22Rv1 (cell line): Measurements from ENCODE around the gene ZCWPW1.
"Not testable (repeated sequence)": the region's sequence is repeated elsewhere in the genome, so short reads cannot be mapped to it uniquely, and the experiment has no call there.

Experiments used
- H3K27ac ChIP-seq: fragments of 450-650 bp; 2 replicates; pipeline ENCODE4 v1.5.1; 2017
- ZFX ChIP-seq: fragments of 450-650 bp; IDR thresholded peaks from 2 replicates; pipeline ENCODE4 v1.6.1; 2017; ENCODE audit warnings: antibody characterized with exemption, borderline replicate concordance
- TF ChIP-seq, protein P1 (sequence below): fragments of 450-650 bp; IDR thresholded peaks from 2 replicates; pipeline ENCODE4 v1.5.1; 2017; ENCODE audit warnings: mild to moderate bottlenecking

ZCWPW1 gene

DNA sequence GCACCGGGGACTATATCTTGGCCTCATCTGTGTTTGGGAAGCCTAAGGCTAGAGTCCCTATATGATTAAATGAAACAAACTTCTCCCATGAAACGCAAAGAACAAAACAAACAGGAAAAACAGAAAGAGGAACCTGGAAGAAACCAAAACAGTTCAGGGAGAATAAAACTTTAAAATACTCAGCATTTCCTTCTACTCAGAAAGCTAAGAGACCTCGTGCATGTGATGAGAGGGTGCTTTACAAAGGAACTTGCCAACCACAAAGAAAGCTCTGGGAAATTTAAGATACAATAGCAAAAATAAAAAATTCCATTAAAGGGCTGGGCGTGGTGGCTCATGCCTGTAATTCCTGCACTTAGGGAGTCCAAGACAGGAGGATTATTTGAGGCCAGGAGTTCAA, 48.3 kb downstream of the ZCWPW1 start:
- H3K27ac ChIP-seq = no peak overlapping the region

DNA sequence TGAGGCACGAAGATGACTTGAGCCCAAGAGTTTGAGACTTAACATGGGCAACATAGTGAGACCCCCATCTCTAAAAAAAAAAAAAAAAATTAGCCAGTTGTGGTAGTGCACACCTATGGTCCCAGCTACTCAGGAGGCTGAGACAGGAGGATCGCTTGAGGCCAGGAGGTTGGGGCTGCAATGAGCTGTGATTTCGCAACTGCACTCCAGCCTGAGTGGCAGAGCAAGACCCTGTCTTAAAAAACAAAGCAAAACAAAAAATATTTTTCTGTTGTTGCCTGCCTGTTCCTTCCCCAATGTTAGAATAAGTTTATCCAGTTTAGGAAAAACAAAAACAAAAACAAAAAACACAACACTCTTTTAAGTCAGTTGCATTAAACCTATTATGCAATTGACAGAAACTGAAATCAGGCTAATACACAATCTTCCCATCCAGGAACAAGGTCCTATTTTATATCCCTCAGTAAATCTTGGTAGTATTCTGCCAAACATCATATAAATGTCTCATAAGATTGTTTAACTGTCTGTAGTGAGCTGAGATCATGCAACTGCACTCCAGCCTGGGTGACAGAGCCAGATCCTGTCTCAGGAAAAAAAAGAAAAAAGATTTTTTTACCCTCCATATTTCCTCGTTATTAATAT, 50.3 kb downstream of the ZCWPW1 start:
- TF ChIP-seq ZFX = no peak
- TF ChIP-seq, protein P1, sequence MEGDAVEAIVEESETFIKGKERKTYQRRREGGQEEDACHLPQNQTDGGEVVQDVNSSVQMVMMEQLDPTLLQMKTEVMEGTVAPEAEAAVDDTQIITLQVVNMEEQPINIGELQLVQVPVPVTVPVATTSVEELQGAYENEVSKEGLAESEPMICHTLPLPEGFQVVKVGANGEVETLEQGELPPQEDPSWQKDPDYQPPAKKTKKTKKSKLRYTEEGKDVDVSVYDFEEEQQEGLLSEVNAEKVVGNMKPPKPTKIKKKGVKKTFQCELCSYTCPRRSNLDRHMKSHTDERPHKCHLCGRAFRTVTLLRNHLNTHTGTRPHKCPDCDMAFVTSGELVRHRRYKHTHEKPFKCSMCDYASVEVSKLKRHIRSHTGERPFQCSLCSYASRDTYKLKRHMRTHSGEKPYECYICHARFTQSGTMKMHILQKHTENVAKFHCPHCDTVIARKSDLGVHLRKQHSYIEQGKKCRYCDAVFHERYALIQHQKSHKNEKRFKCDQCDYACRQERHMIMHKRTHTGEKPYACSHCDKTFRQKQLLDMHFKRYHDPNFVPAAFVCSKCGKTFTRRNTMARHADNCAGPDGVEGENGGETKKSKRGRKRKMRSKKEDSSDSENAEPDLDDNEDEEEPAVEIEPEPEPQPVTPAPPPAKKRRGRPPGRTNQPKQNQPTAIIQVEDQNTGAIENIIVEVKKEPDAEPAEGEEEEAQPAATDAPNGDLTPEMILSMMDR = no peak
- no peak overlapping the region for H3K27ac ChIP-seq

More for the DNA sequence above, 48.3 kb downstream of the ZCWPW1 start:
- TF ChIP-seq, protein P1 = no peak
- no peak for TF ChIP-seq ZFX

DNA sequence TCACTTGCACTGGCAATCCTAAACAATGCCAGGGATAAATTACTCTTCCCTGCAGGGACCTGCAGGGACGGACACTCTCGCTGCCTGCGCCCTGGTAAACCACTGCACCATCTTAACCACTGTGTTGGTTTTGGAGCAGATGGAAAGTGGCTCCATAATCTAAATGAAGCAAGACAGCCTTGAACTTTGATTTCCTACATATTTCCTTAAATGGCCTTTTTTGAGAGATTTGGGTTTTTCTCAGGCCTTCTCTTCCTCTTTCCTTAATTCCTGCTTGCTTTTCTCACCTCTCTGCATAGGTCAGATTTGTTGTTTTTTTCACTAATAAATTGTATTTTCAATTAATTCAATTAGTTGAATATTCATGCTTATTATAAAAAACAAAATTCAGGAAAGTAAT, 52.4 kb downstream of the ZCWPW1 start:
- H3K27ac ChIP-seq = no peak overlapping the region
- TF ChIP-seq, protein P1 = no peak
- TF ChIP-seq ZFX = no peak

DNA sequence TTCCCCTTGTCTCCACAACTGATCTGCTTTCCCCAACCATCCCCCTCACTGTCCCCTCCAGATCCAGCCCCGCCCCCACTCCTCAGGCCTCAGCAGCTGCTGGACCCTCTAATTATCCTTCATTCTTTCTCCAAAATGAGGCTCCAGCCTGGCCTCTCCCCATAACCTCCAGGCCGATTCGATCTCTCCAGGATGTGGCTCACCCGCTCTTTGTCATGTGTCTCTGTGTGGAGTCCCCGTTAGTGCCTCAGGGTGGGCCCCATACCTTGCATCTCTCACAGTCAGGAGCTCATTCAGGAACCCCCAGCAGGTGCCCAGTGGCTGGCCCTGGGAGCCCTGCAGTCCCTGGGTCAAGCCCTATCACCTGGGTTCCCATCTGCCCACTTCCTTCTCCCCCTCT, 53.9 kb downstream of the ZCWPW1 start:
- no peak overlapping the region for H3K27ac ChIP-seq
- TF ChIP-seq ZFX = no peak
- TF ChIP-seq, protein P1 = no peak

DNA sequence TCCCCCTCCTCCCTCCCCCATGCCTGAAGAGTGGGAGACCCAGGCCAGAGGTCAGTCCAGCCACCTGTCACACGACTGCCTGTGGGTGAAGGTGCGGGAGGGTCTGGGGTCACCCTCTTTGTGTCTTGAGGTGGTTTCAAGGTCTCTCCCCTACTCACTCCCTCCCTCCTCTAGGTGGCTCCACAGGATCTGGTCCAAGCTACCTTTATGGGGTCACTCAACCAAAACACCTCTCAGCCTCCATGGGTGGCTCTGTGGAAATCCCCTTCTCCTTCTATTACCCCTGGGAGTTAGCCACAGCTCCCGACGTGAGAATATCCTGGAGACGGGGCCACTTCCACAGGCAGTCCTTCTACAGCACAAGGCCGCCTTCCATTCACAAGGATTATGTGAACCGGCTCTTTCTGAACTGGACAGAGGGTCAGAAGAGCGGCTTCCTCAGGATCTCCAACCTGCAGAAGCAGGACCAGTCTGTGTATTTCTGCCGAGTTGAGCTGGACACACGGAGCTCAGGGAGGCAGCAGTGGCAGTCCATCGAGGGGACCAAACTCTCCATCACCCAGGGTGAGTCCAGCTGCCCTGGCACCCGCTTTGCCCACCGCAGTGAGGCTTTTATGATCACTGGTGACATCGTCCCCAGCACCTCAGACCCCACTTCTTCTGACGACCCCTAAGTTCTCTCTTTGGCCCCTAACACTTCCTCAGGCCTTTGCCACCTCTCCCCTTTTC, 54.5 kb downstream of the ZCWPW1 start:
- not testable (repeated sequence) for H3K27ac ChIP-seq
- TF ChIP-seq, protein P1 = peak; percentile 23; the same call in 1 of the 2 replicates

DNA sequence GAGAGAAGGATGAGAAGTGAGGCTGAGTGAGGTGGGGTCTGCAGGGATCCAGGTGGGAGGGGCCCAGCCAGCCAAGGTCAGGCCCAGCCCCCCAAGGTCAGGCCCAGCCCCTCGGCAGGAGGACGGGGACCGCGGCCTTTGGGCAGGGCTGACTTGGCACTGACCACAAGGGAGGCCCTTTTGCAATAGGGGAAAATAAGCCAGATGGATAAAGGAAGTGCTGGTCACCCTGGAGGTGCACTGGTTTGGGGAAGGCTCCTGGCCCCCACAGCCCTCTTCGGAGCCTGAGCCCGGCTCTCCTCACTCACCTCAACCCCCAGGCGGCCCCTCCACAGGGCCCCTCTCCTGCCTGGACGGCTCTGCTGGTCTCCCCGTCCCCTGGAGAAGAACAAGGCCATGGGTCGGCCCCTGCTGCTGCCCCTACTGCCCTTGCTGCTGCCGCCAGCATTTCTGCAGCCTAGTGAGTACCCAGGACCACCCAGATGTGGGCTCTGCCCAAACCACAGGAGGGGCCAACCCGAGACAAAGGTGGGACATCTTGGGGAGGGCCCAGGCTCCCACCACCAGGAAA, 55.2 kb downstream of the ZCWPW1 start, which contains the start of gene PILRA:
PILRA (plus strand) TSS at position 227 of the 571 bp plus-strand sequence; CDS start at position 397, 170 bp downstream.
- TF ChIP-seq, protein P1 = no peak
- no peak for TF ChIP-seq ZFX
- H3K27ac ChIP-seq = no peak within 1 kb of the TSS

DNA sequence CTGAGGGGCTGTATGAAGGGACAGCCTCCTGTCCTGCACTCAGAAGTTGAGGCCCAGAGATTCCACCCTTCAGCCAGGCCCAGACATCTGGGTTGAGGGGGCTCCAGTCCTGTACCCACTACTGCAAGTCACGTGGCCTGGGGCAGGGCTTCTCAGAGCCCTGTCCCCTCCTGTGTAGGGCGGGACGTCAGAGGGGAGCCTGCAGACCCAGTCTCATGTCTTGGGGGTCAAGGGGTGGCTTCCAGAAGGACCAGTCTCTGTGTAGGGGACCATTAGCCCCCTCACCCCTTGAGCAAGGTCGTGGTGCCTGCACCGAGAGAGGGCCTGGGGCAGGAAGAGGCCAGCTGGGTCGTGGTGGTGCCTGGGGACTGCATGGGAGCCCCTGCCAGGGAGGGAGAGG, 55.8 kb downstream of the ZCWPW1 start:
- H3K27ac ChIP-seq = no peak overlapping the region
- TF ChIP-seq ZFX = no peak
- TF ChIP-seq, protein P1 = no peak
